ENCODE measurements around the gene OIP5.

OIP5 gene

GRCh38 chr15:41341519-41341918 lies 9.1 kb upstream of the OIP5 start:
- TF ChIP-seq CTCF (IDR thresholded peaks at IDR 0.05; ENCODE audit: low read depth, low read length, missing control alignments): no peak
- no peak for DNase-seq (ENCODE audit: extremely low read depth, low read depth)
- H3K4me3 ChIP-seq (replicated peaks; ENCODE audit: low read depth, low read length): no peak overlapping the region

- DNase-seq (ENCODE audit: extremely low read depth, low read depth): no peak
- TF ChIP-seq CTCF (IDR thresholded peaks at IDR 0.05; ENCODE audit: low read depth, low read length, missing control alignments): no peak
- H3K4me3 ChIP-seq (replicated peaks; ENCODE audit: low read depth, low read length): no peak overlapping the region
Observed at GRCh38 chr15:41340189-41340695, 7.9 kb upstream of the OIP5 start.

GRCh38 chr15:41337631-41338522 lies 5.5 kb upstream of the OIP5 start:
- no peak for TF ChIP-seq CTCF (IDR thresholded peaks at IDR 0.05; ENCODE audit: low read depth, low read length, missing control alignments)
- DNase-seq (ENCODE audit: extremely low read depth, low read depth): no peak

GRCh38 chr15:41337047-41337446 lies 4.7 kb upstream of the OIP5 start:
- DNase-seq (ENCODE audit: extremely low read depth, low read depth): no peak
- no peak overlapping the region for H3K4me3 ChIP-seq (replicated peaks; ENCODE audit: low read depth, low read length)
- no peak for TF ChIP-seq CTCF (IDR thresholded peaks at IDR 0.05; ENCODE audit: low read depth, low read length, missing control alignments)

More at GRCh38 chr15:41337631-41338522, 5.5 kb upstream of the OIP5 start:
- H3K4me3 ChIP-seq (replicated peaks; ENCODE audit: low read depth, low read length): no peak overlapping the region

GRCh38 chr15:41336549-41336948 lies 4.2 kb upstream of the OIP5 start:
- no peak for DNase-seq (ENCODE audit: extremely low read depth, low read depth)
- no peak overlapping the region for H3K4me3 ChIP-seq (replicated peaks; ENCODE audit: low read depth, low read length)
- TF ChIP-seq CTCF (IDR thresholded peaks at IDR 0.05; ENCODE audit: low read depth, low read length, missing control alignments): no peak

- peak overlapping the region; percentile 88 for H3K4me3 ChIP-seq (replicated peaks; ENCODE audit: low read depth, low read length)
- DNase-seq (ENCODE audit: extremely low read depth, low read depth): no peak
- no peak for TF ChIP-seq CTCF (IDR thresholded peaks at IDR 0.05; ENCODE audit: low read depth, low read length, missing control alignments)
Observed at GRCh38 chr15:41334293-41335120, 2.1 kb upstream of the OIP5 start.
